Stimulated activated CD8-positive, alpha-beta memory T cell treated with anti-CD3 and anti-CD28 coated beads, Interleukin-7, amount 100 ng/mL, for 4 hours (primary cell): Measurements from ENCODE around the gene TRAF3IP1.
"Not testable (repeated sequence)": the region's sequence is repeated elsewhere in the genome, so short reads cannot be mapped to it uniquely, and the experiment has no call there.

Experiments used
- DNase-seq, 2 donors: peaks; one replicate each; pipeline ENCODE4 v3.0.0-alpha.2; 2020; ENCODE audit warnings: low read depth in 2 of 2

Gene TRAF3IP1

DNA sequence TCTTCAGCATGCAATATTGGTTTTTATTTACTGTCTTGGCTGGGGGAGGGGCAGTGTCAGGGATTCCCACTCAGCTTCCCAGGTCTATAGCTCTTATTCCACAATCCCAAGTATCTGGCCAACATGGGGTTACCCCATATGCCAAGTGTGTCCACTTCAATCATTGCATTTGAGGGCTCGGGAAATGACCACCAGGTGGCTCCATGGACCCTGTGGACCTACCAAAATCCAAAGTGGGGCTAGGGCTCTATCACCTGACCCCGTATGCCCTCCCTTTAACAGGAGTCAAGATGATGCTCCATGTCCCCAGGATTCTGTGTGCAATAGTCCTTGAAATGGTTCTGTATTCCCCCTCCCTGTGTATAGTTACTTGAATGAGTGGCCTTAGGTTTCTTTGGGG is 12.1 kb upstream of the TRAF3IP1 start:
- DNase-seq = no peak

DNA sequence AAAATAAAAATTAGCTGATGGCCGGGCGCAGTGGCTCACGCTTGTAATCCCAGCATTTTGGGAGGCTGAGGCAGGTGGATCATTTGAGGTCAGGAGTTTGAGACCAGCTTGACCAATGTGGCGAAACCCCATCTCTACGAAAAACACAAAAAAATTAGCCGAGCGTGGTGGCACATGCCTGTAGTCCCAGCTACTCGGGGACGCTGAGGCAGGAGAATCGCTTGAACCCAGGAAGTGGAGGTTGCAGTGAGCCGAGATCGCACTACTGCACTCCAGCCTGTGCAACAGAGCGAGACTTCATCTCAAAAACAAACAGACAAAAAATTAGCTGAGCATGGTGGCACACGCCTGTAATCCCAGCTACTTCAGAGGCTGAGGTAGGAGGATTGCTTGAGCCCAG is 9.6 kb upstream of the TRAF3IP1 start:
- not testable (repeated sequence) for DNase-seq

DNA sequence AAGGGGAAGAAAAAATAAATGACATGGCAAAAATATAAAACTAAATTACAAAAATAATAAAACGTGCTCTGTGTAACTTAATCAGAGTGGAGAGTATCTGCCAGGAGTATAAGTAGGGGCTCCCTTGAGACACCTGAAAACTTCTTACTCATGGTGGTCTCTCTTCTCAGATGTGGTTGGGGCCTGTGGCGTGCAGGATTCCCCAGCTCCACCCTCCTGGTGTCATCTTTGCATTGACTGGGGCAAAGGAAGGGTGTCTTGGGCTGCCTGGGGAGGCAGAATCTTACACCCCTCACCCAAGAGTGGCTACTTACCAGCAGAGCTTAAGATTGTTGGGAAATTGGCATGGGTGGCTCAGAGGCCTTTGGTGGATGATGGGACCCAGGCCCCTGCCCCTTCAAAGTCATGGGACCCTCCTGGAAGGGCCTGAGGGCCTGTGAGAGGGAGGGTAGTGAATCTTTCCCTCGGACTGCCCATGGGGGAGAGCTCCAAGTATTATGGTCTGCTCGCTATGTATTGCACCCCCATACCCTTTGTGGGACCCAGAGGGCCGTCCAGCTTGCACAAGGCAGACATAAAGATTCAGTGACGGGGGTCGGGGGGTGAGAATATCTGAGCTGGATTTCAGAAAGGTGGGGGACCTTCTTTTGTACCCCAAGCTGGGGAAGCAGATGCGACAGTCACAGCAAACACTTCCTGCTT is 6.9 kb upstream of the TRAF3IP1 start:
- no peak for DNase-seq

DNA sequence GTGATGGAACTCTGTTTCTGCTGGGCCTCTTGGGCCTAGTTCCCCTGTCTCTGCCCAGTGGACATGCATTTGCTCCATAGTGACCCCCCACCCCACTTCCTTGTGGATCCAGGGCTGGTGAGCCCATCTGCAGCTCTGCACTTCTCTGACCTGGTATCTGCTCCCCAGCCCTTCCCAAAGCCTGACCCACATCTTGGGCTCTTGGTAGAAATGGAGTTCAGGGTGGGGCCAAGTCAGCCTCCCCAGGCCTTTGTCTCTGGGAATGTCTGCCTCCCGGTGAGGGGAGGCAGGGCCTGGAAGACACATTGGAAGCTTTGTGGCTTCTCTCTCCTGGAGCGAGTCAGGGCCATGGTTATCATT is 6.3 kb upstream of the TRAF3IP1 start:
- DNase-seq = no peak

DNA sequence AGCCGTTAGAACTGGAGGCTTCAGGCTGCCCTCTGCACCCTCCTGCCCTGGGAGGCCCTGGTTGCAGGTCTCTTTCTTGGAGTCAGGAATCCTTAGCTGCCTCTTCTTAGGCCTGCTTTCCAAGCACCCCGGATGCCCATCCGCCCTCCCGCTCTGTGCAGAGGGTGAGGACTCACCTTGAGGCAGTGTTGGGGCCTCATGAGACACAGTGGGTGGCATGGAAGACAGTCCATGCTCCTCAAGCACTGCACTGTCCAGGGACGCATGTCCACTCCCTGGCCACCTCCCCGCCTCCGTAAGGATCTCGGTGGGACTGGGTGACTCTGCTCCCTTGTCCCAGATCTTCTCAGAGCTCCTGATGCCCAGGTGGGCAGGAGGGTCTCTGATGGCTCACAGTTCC is 5.7 kb upstream of the TRAF3IP1 start:
- DNase-seq = no peak

DNA sequence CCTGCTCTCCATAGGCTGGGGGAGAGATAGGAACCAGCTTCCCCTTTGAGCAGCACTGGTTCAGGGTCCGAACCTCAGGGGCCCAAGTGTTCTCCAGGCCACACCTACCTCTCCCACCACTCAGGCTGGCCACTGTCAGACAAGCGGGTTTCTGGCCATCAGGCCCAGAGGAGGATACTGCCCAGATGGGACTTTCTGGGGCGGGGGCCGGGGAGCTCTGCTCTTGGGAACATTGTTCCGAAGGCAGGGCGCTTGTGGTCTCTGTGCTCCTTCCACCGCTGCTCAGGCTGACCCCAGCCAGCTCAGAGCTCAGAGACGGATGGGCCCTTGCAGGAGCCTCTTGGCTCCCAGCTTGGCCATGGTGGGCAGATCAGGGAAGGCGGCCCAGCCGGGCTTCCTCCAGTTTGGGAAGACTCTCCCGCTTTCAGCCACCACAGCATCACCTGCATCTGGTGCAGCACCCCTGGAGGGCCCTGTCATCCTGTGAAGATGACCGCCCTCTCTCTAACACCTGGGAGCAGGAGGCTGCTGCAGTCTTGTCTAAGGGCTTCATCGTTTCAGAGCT is 5.2 kb upstream of the TRAF3IP1 start:
- DNase-seq = no peak

DNA sequence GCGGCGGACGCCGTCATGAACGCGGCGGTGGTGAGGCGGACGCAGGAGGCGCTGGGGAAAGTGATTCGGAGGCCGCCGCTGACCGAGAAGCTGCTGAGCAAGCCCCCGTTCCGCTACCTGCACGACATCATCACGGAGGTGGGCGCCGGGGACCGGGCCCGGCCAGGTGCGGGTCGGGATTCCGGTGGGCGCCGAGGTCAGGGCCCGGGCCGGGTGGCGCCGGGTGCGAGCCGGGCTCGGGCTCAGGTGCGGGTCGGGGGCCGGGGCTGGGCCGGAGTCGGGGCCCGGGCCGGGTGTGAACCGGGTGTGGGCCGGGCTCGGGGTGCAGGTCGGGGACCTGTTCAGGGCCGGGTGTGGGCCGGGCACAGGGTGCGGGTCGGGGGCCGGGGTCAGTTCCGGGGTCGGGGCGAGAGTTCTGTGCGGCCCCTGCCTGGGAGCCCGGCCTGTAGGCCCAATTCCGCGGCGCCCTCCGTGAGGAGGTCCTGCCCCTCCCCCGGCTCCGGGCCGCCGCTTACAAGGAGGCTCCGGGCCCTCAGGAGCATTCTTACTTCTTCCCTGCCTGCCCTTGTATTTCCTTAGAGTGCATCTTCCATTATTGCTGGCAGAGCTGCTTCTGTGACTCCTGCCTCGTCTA is 447 bp downstream of the TRAF3IP1 start:
- DNase-seq = no peak

DNA sequence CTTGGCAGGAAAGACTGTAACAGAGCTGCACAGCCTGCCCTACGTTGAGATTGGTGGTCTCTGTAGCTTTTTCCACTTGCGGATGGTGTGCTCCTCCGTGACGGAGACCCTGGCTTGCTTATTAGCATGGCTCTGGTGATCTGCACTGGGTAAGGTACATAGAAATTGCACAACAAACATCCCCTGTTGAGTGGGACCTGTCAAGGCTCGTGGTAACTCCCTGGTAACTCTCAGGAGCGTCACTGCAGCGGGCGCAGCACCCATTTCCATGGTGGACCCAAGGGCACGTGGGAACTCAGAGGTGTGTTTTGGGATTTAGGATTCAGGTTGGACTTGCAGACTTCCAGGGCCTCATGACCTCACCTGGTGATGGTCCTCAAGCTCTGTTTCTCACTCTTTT is 1.1 kb downstream of the TRAF3IP1 start:
- DNase-seq = no peak

DNA sequence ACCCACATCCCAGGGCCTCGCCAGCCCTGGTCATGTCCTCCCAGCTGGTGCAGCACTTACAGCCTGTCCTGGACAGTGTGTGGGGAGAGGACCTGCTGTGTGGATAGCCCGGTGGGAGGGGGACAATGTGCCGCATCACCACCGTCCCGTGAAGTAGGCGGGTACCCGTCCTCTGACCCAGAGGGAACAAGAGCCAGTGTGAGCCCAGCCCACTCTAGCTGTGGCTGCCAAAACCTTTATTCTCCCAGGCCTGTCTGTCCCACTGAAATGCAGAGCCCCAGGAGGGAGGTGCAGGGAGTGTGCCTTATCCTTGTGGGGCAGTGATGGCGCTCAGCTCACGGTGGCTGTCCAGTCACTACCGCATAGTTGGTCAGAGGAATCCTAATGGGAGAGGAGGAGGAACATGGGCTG is 1.7 kb downstream of the TRAF3IP1 start:
- DNase-seq = no peak

DNA sequence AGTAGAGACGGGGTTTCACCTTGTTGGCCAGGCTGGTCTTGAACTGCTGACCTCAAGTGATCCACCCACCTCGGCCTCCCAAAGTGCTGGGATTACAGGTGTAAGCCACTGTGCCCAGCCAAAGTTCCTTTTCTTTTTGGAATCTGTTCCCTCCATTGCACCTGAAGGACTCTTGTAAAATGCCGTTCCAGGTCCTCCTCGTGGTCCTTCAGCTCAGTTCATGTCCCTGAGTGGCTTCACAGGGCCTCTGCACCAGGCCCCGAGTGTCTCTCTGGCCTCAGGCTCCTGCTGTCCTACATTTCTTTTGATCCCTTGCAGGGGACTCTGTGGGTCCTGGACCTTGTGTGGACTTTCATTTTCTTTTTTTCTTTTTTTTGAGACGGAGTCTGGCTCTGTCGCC is 3.9 kb downstream of the TRAF3IP1 start:
- not testable (repeated sequence) for DNase-seq

DNA sequence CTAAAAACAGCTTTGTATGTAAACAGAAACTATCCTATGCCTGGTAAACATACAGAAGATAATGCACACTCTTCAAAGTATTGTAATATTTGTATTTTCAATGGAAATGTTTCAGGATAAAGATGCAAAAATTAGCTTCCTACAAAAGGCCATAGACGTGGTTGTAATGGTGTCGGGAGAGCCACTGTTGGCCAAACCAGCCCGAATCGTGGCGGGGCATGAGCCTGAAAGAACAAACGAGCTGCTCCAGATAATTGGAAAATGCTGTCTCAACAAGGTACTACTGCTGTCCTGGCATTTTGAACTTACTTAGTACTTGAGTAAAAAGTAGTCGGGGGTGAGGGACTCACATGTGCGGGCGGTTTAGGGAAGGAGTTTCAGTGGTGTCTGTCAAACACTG is 5.4 kb downstream of the TRAF3IP1 start:
- no peak for DNase-seq

DNA sequence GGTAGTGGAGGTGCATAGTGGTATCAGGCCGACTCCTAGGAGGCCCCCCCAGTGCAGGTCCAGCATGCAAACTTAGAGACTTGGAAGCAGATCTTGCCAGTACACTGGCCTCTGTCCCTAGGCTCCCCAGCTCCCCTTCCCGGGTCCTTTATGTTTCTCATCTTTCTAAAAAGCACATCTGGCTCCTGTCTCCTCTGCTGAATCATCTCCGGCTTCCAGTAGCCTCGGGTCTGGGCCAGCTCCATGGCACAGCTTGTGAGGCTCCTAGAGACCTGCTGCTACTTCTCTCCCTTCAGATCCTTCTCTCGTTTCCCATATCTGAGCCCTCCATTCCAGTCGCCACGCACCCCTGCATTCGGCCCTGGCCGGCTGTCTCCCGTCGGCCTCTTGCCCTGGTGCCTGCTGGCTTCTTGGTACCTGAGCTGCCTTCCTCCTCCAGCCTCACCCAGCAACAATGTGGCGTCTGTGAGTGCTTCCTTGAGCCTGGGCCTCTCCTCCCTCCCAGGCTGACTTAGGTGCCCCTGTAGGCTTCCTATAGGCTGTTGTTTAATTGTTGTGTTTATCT is 6.6 kb downstream of the TRAF3IP1 start:
- no peak for DNase-seq

DNA sequence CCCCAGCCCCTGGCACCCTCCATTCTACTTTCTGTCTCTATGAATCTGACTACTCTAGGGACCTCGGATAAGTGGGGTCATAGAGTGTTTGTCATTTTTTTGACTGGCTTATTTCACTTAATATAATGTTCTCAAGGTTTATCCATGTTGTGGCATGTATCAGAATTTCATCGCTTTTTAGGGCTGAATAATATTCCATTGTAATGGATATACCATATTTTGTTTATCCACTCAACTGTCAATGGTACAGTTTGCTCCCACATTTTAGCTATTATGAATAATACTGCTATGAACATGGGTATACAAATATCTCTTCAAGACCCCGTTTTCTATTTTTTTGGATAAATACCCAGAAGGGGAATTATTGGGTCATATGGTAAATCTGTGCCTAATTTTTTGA is 7.4 kb downstream of the TRAF3IP1 start:
- DNase-seq = no peak

DNA sequence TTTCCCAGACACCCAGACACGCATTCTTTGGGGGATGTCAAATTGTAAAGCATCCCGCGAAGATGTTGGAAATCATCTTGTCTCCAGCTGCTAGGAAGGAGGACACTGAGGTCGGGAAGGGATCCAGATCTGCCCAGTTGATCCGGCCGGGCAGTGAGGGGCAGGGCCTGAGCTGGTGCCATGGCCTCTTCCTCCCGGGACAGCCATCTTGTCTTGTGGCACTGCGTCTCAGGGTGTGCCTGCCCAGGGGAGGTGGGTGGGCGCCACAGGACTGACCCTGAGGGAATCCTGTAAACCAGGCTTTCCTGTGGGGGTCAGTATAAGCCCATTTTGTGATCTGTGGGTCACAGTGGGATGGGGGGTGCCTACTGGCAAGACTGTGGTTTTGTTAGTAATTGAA is 10.1 kb downstream of the TRAF3IP1 start:
- no peak for DNase-seq

DNA sequence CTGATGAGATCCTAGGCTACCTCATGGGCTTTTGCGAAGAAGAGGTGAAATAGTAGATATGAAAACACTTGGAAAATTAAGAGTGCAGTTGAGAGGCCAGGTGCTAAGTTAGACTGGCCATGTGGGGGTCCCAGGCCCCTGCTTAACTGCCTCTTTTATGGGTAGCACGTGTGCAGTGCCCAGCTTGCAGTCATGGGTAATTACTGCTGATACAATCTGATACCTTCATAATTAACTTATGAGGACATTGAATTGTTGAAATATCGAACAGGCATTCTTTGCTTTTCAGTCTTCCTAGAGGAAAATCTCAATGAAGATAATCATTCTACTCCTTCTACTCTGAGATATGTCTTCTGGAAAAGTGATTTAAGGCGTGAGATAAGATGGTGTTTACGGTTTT is 11.6 kb downstream of the TRAF3IP1 start:
- no peak for DNase-seq

DNA sequence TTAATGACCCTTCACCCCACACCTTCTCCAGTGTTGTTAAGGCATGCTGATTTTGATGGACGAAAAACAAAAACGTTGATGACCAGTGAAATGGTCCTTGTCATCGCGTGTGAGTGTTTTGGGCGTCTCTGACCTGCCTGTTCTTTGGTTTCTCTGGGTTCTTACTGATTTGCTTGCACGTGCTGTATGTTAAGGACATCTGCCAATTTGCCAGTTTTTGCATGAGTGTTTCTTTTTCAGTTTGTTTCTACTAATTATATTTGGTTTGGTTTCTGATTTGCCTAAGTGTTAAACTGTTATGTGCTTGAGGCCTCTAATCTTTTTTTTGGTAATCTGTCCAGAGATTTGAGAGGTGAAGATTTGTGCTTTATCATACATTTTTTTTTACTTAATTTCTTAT is 14.6 kb downstream of the TRAF3IP1 start:
- no peak for DNase-seq

DNA sequence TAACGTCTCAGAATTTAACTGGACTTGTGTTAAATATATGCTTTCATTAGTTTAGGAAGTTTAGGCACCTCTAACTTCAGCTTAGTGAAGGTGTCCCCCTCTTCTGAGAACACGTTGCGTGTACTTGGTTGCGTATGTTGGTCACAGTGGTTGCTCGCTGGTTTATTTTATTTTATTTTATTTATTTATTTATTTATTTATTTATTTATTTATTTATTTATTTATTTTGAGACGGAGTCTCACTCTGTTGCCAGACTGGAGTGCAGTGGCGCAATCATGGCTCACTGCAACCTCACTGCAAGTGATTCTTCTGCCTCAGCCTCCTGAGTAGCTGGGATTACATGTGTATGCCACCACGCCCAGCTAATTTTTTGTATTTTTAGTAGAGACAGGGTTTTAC is 15.3 kb downstream of the TRAF3IP1 start:
- not testable (repeated sequence) for DNase-seq

DNA sequence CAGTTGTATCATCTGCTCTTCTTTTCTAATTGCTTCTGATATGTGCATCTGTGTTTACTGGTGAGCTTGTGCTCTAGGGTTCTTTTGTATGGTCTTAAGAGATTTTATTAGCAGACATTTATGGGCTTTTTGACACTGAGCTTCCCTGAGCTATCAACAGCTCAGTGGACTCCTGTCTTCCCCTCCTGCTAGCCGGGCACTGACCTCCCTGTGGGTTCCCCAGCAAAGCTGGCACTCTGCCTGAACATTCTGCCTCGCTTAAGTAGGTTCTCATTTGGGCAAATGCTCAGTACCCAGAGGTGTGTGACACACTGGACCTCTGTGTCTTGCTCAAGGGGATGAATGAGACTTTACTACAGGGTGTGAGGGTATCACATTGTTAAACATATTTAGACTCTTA is 15.8 kb downstream of the TRAF3IP1 start:
- DNase-seq = no peak

DNA sequence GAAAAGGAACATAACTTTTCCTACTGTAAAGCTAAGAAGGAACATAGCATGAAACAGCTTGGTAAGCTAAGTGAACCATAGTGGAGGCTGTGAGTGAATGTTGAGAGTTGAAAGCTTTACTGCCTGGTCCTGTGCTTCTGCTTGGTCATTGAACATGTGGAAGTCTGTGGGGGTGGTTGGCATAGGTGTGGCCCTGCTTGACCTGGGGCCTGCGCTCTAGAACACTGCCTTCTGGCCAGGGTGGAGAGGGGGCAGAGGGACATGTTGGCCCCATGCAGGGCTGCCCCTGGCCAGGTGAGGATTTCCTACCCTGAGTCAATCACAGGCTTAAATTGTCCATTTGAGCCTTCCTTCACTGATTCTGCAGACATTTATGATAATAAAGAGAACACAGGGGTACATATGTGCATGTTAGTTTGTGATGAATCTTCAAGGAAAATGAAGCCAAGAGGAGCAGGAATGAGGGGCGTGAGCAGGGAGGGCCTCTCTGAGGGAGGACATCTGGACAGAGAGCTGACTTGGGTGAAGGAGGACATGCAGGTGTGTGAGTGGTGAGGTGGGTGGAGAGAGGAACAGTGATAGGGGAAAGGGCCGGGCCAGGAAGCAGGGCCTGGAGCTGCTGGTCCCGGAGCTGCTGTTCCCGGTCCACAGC is 16.6 kb downstream of the TRAF3IP1 start:
- DNase-seq = no peak

DNA sequence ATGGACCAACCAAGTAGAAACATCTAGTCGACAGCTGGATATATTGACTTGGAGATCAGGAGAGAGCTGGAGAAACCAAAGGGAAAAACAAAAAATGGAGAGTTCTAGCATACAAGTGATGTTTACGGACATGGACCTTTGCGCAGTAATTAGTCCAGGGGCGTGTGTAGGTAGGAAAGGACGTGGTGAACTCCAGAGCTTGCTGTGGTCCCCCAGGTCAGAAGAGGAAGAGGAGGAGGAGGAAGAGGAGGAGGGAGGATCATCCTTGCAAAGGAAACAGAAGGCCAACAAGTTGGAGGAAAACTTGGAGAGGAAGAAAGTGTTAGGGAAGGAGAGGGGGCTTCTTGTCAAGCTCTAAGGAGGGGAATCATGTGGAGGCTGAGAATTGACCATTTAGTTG is 17.5 kb downstream of the TRAF3IP1 start:
- DNase-seq = no peak

DNA sequence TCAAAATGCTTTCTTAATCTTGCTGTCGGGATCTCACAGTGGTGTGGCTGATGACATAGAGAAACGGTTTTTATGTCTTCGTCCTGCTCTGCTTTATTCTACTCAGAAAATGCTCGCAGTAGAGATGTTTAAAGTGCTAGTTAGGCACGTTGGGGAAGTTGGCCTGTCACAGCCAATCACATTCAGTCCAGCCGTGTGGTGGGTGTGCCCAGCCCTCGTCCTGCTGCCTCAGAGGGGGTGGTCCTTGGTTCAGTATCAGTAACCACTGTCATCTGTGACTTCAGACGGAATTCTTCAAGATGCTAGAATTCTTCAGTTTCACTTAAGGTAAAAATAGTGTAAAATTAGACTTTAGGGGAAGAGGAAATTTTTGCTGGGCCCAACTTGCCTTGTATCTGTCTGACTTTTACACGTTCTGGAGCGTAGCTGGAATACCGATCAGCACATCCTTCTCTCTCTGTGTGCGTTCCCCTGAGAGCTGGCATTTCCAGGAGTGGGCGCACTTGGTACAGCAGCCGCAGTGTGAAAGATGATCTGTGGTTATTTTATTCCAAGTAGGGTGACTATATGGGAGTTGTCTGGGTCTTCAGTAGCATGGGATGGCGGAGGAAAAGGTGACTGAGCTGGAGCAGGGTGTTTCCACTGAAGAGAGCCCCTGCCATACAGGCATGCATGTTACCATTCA is 18.5 kb downstream of the TRAF3IP1 start:
- no peak for DNase-seq

DNA sequence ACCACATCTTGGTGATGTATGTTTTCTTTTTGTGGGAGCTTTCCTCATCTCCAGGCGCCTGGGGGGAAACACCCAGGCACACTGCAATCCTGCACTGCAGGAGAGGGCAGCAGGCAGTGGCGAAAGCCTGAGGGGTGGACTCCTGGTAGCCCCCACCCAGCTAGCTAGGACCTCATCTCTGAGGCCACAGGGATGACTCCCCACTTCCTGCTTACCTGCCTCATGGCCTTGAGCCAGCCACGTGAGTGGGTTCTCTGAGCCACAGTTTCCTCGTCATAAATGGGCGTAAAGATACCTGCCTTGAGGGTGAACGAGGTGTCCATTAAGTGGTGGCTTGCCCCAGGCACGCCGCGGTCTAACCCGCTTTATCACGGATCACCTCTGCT is 19.1 kb downstream of the TRAF3IP1 start:
- DNase-seq = no peak
